Body of pancreas (tissue), 4 donors: ENCODE results near the gene PIK3CG. TPM values are rescaled to one million over a fixed set of nuclear protein-coding genes. Genes with fewer than 3 reads are reported as not detected.

ENCODE experiments used
- ATAC-seq: fragments of 150-250 bp; one replicate; pipeline ENCODE4 v1.9.1; 2016
- DNase-seq, 4 donors: peaks; one replicate each; pipeline ENCODE4 v3.0.0-alpha.2; 2019
- H3K27ac ChIP-seq, 4 donors: fragments of 200-600 bp; sonication (generic); 1 replicate in 3 of 4; 2 replicates in 1 of 4; pipeline versions ENCODE4 v1.5.1 to v1.6.1; 2016 to 2019; ENCODE audit warnings: mild to moderate bottlenecking in 1 of 4, mixed read lengths in 1 of 4, moderate library complexity in 1 of 4
- H3K27me3 ChIP-seq, 2 donors: fragments of 200-600 bp; sonication (generic); one replicate each; pipeline ENCODE4 v1.6.0; 2016; ENCODE audit warnings: mild to moderate bottlenecking in 1 of 2
- H3K36me3 ChIP-seq, 2 donors: fragments of 200-600 bp; sonication (generic); replicated peaks in 1 of 2; 2 replicates each; pipeline ENCODE4 v1.5.1; 2016; ENCODE audit warnings: low read depth in 2 of 2; ENCODE audit not compliant: insufficient read depth in 1 of 2
- H3K4me1 ChIP-seq: fragments of 200-600 bp; sonication (generic); one replicate; pipeline ENCODE4 v1.6.0; 2016
- H3K4me3 ChIP-seq, 2 donors: fragments of 200-600 bp; sonication (generic); 1 replicate in 1 of 2; 2 replicates in 1 of 2; pipeline ENCODE4 v1.5.1; 2016 to 2019
- H3K9me3 ChIP-seq, 3 donors: fragments of 200-600 bp; sonication (generic); 1 replicate in 2 of 3; 2 replicates in 1 of 3; pipeline ENCODE4 v1.5.1; 2016
- POLR2A ChIP-seq, 3 donors: fragments of 450-650 bp; IDR thresholded peaks; one replicate each; pipeline ENCODE4 v1.6.1; 2016; ENCODE audit warnings: antibody characterized with exemption in 3 of 3, mild to moderate bottlenecking in 2 of 3
- WGBS, 2 donors: methylation state at CpG; one replicate each; pipeline ENCODE4 v1.1.5; 2017; 5-methylcytosine and 5-hydroxymethylcytosine counted together
- intact Hi-C: fragments of 100-400 bp; cut with DNase I; formaldehyde crosslinking; loops from one replicate; pipeline ENCODE4 v1.15.1; 2023
- total RNA-seq, 2 donors: library from RNA; depleted of rRNA; stranded (reverse); fragments of >200 nt; gene quantifications; one replicate each; pipeline ENCODE4 v1.1.0, GENCODE V29; 2016
- TF ChIP-seq, protein P1 (sequence below), 7 experiments: fragments of 450-650 bp in 4 of 7; fragments of 200-600 bp in 3 of 7; sonication (generic) in 3 of 7; IDR thresholded peaks; one replicate each; pipeline ENCODE4 v1.5.1; 2016 to 2019; ENCODE audit warnings: antibody characterized with exemption in 7 of 7

PIK3CG gene
- total RNA-seq = 1 to 10 TPM in 1 of 2 donors, under 1 TPM in 1; 0.66 to 3.1 TPM

GRCh38 chr7:106865130-106866041 lies at the start of gene PIK3CG:
Gene PIK3CG (plus strand): TSS chr7:106865282. CDS start chr7:106867562, 2,280 bp downstream.
- intact Hi-C loops = no loop called here
- WGBS, 2 donors = 48 to 68% methylated on average over 13 of the region's 13 CpGs
- Histone ChIP-seq H3K4me3 (no peak within 1 kb of the TSS), H3K27me3 (no peaks in the 10 kb centered on the region), H3K36me3 (no peaks in the 10 kb centered on the region), H3K9me3 (no peaks in the 10 kb centered on the region), H3K4me1 (no peaks in the 10 kb centered on the region), H3K27ac (peak within 1 kb of the TSS in 1 of 4 donors; percentile 54)
- no peak for ATAC-seq
- peak in 1 of 3 donors; percentile 31 for TF ChIP-seq POLR2A (IDR thresholded peaks at IDR 0.05)
- TF ChIP-seq, protein P1, sequence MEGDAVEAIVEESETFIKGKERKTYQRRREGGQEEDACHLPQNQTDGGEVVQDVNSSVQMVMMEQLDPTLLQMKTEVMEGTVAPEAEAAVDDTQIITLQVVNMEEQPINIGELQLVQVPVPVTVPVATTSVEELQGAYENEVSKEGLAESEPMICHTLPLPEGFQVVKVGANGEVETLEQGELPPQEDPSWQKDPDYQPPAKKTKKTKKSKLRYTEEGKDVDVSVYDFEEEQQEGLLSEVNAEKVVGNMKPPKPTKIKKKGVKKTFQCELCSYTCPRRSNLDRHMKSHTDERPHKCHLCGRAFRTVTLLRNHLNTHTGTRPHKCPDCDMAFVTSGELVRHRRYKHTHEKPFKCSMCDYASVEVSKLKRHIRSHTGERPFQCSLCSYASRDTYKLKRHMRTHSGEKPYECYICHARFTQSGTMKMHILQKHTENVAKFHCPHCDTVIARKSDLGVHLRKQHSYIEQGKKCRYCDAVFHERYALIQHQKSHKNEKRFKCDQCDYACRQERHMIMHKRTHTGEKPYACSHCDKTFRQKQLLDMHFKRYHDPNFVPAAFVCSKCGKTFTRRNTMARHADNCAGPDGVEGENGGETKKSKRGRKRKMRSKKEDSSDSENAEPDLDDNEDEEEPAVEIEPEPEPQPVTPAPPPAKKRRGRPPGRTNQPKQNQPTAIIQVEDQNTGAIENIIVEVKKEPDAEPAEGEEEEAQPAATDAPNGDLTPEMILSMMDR (IDR thresholded peaks at IDR 0.05) = no peak
- DNase-seq = no peak

DNA sequence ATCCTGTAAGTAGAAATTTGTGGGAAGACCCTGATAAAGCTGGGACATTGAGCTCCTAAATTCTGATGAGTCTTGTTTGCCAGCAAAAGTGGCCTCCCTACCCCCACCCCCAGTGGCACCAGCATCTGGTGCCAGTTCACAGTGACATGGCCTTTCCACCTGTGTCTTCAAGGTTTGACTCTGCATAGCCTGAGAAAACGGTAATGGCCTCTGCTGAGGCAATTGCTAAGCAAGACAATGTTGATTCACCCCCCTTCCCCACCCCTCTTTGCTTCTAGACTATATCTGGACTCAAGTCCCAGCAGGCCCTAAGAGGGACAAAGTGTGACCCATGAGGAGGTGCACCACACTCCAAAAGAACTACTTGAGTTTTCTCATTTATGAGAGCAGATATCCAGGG lies 48.0 kb upstream of the PIK3CG start:
- Histone ChIP-seq H3K27ac (no peak overlapping the region), H3K4me1 (no peaks in the 10 kb centered on the region), H3K9me3 (no peaks in the 10 kb centered on the region), H3K36me3 (no peaks in the 10 kb centered on the region), H3K27me3 (no peaks in the 10 kb centered on the region), H3K4me3 (no peak overlapping the region)
- intact Hi-C loops = no loop called here
- no peak for ATAC-seq
- 55 to 59% methylated on average over 1 of the region's 1 CpG for WGBS, 2 donors
- no peak for DNase-seq
- no peak for TF ChIP-seq POLR2A (IDR thresholded peaks at IDR 0.05)
- TF ChIP-seq, protein P1 (IDR thresholded peaks at IDR 0.05) = no peak

DNA sequence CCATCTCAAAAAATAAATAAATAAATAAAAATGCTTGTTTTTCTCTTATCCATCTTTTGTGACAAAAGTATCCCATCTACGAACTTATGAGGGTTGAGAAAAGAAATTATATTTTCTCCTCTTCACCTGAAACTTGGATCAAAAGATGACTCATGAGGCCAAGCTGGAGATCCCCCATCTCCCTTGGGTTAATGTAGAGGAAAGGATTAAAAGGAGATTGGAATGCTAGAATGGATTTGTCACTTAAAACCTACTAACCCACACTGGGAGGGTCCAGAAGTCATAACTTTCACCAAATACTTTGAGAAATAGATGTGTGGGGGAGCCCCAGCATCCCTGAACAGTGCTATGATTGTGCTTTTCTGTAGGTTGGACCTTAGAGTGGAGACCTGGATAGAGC lies 46.3 kb upstream of the PIK3CG start:
- Histone ChIP-seq H3K27me3 (no peaks in the 10 kb centered on the region), H3K4me1 (no peaks in the 10 kb centered on the region), H3K27ac (no peak overlapping the region), H3K4me3 (no peak overlapping the region), H3K9me3 (no peaks in the 10 kb centered on the region), H3K36me3 (no peaks in the 10 kb centered on the region)
- no peak for DNase-seq
- 34 to 37% methylated on average over 1 of the region's 1 CpG for whole genome bisulfite sequencing, 2 donors
- TF ChIP-seq, protein P1 (IDR thresholded peaks at IDR 0.05) = no peak
- TF ChIP-seq POLR2A (IDR thresholded peaks at IDR 0.05) = no peak
- intact Hi-C loops = no loop called here
- no peak for ATAC-seq

GRCh38 chr7:106819546-106819945 lies 45.5 kb upstream of the PIK3CG start:
- DNase-seq (no peak), ATAC-seq (no peak)
- no peaks in the 10 kb centered on the region for H3K27me3 ChIP-seq
- no peak overlapping the region for H3K4me3 ChIP-seq
- H3K27ac ChIP-seq = no peak overlapping the region
- H3K36me3 ChIP-seq = no peaks in the 10 kb centered on the region
- H3K9me3 ChIP-seq = no peaks in the 10 kb centered on the region
- intact Hi-C loops = no loop called here
- TF ChIP-seq POLR2A (IDR thresholded peaks at IDR 0.05) = no peak
- TF ChIP-seq, protein P1 (IDR thresholded peaks at IDR 0.05) = no peak
- H3K4me1 ChIP-seq = no peaks in the 10 kb centered on the region
